Measurements from ENCODE around the gene FAM210A. TPM values are rescaled to one million over a fixed set of nuclear protein-coding genes. Genes with fewer than 3 reads are reported as not detected.

Gene FAM210A
- total RNA-seq, 1 experiment from 2014 or later: 17.4 TPM

DNA sequence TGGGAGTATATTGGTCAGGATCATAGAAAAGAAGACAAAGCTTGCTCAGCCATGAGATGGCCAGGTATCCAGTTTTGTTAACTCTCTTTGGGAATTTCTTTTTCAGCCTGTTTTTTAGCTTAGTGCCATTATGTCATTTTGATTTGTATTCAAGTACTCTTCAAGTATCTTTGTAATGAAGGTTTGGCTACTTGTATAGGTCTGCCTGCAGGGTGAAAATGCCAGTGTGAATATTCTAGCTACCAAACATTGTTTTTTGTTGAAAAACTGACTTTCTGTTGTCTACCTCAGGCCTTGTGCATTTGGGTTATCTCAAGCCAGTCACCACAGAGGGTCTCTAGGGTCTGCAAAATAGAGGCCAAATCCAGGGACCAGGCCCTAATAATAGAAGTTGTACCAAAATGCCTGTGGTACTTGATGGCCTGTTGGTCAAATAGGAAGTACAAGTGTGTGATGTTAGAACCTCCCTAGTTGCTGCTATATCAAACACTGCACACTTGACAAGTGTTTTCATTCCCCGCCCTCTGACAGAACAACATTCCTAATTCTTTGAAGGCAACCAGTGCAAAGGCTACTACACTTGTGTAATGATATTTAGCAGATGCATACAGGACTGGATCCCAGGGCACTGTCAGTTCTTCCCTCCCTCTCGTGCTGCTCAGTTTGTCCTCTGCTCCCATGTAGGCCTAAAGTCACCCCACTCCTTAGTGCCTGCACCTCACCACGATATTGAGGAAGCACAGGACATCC, 36.5 kb upstream of the FAM210A start:
- Mint-ChIP-seq H3K36me3 (peaks cover 81% of the 10 kb centered on the region), H3K4me3 (no peak overlapping the region), H3K9me3 (peaks cover 43% of the 10 kb centered on the region), H3K27ac (no peak overlapping the region), H3K27me3 (ENCODE audit: low read depth) (peaks cover 13% of the 10 kb centered on the region), H3K4me1 (no peaks in the 10 kb centered on the region)
- CTCF ChIA-PET: no interaction called here
- DNase-seq (ENCODE audit: low spot score) (no peak), ATAC-seq (no peak)
- POLR2A ChIA-PET: no interaction called here
- no peak for TF ChIP-seq TP53 (CRISPR knock-in tag; IDR thresholded peaks at IDR 0.05)
- no peak for TF ChIP-seq CREB1 (CRISPR knock-in tag; IDR thresholded peaks at IDR 0.05)
- TF ChIP-seq OVOL2 (CRISPR knock-in tag; IDR thresholded peaks at IDR 0.05; ENCODE audit: borderline replicate concordance): no peak
- TF ChIP-seq TEAD4 (CRISPR knock-in tag; IDR thresholded peaks at IDR 0.05): no peak
- no peak for TF ChIP-seq EMX1 (CRISPR knock-in tag; IDR thresholded peaks at IDR 0.05)
- no peak for TF ChIP-seq FOXK1 (CRISPR knock-in tag; IDR thresholded peaks at IDR 0.05)
- TF ChIP-seq, protein P1, sequence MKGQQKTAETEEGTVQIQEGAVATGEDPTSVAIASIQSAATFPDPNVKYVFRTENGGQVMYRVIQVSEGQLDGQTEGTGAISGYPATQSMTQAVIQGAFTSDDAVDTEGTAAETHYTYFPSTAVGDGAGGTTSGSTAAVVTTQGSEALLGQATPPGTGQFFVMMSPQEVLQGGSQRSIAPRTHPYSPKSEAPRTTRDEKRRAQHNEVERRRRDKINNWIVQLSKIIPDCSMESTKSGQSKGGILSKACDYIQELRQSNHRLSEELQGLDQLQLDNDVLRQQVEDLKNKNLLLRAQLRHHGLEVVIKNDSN (CRISPR knock-in tag; IDR thresholded peaks at IDR 0.05): no peak

- ChIA-PET POLR2A (no interaction called here), CTCF (no interaction called here)
- Mint-ChIP-seq H3K9me3 (peaks cover 19% of the 10 kb centered on the region), H3K27me3 (ENCODE audit: low read depth) (no peaks in the 10 kb centered on the region), H3K27ac (no peak overlapping the region), H3K36me3 (peaks cover 82% of the 10 kb centered on the region), H3K4me1 (no peaks in the 10 kb centered on the region), H3K4me3 (no peak overlapping the region)
- ATAC-seq: no peak
- TF ChIP-seq, protein P2, sequence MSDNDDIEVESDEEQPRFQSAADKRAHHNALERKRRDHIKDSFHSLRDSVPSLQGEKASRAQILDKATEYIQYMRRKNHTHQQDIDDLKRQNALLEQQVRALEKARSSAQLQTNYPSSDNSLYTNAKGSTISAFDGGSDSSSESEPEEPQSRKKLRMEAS (CRISPR knock-in tag; IDR thresholded peaks at IDR 0.05): no peak
- TF ChIP-seq ZNF671 (CRISPR knock-in tag; IDR thresholded peaks at IDR 0.05) (no peak), JUN (CRISPR knock-in tag; IDR thresholded peaks at IDR 0.05) (no peak), HMGA2 (CRISPR knock-in tag; IDR thresholded peaks at IDR 0.05) (no peak), TEAD1 (CRISPR knock-in tag; IDR thresholded peaks at IDR 0.05) (no peak), MXD4 (CRISPR knock-in tag; IDR thresholded peaks at IDR 0.05; ENCODE audit: borderline replicate concordance) (no peak), EMX1 (CRISPR knock-in tag; IDR thresholded peaks at IDR 0.05) (no peak), E2F5 (CRISPR knock-in tag; IDR thresholded peaks at IDR 0.05) (no peak), ZNF232 (CRISPR knock-in tag; IDR thresholded peaks at IDR 0.05) (no peak), ATF6 (CRISPR knock-in tag; IDR thresholded peaks at IDR 0.05) (no peak)
- TF ChIP-seq, protein P3, sequence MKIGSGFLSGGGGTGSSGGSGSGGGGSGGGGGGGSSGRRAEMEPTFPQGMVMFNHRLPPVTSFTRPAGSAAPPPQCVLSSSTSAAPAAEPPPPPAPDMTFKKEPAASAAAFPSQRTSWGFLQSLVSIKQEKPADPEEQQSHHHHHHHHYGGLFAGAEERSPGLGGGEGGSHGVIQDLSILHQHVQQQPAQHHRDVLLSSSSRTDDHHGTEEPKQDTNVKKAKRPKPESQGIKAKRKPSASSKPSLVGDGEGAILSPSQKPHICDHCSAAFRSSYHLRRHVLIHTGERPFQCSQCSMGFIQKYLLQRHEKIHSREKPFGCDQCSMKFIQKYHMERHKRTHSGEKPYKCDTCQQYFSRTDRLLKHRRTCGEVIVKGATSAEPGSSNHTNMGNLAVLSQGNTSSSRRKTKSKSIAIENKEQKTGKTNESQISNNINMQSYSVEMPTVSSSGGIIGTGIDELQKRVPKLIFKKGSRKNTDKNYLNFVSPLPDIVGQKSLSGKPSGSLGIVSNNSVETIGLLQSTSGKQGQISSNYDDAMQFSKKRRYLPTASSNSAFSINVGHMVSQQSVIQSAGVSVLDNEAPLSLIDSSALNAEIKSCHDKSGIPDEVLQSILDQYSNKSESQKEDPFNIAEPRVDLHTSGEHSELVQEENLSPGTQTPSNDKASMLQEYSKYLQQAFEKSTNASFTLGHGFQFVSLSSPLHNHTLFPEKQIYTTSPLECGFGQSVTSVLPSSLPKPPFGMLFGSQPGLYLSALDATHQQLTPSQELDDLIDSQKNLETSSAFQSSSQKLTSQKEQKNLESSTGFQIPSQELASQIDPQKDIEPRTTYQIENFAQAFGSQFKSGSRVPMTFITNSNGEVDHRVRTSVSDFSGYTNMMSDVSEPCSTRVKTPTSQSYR (CRISPR knock-in tag; IDR thresholded peaks at IDR 0.05): no peak
- TF ChIP-seq, protein P4, sequence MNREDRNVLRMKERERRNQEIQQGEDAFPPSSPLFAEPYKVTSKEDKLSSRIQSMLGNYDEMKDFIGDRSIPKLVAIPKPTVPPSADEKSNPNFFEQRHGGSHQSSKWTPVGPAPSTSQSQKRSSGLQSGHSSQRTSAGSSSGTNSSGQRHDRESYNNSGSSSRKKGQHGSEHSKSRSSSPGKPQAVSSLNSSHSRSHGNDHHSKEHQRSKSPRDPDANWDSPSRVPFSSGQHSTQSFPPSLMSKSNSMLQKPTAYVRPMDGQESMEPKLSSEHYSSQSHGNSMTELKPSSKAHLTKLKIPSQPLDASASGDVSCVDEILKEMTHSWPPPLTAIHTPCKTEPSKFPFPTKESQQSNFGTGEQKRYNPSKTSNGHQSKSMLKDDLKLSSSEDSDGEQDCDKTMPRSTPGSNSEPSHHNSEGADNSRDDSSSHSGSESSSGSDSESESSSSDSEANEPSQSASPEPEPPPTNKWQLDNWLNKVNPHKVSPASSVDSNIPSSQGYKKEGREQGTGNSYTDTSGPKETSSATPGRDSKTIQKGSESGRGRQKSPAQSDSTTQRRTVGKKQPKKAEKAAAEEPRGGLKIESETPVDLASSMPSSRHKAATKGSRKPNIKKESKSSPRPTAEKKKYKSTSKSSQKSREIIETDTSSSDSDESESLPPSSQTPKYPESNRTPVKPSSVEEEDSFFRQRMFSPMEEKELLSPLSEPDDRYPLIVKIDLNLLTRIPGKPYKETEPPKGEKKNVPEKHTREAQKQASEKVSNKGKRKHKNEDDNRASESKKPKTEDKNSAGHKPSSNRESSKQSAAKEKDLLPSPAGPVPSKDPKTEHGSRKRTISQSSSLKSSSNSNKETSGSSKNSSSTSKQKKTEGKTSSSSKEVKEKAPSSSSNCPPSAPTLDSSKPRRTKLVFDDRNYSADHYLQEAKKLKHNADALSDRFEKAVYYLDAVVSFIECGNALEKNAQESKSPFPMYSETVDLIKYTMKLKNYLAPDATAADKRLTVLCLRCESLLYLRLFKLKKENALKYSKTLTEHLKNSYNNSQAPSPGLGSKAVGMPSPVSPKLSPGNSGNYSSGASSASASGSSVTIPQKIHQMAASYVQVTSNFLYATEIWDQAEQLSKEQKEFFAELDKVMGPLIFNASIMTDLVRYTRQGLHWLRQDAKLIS (CRISPR knock-in tag; IDR thresholded peaks at IDR 0.05; ENCODE audit: borderline replicate concordance): no peak
- TF ChIP-seq, protein P5, sequence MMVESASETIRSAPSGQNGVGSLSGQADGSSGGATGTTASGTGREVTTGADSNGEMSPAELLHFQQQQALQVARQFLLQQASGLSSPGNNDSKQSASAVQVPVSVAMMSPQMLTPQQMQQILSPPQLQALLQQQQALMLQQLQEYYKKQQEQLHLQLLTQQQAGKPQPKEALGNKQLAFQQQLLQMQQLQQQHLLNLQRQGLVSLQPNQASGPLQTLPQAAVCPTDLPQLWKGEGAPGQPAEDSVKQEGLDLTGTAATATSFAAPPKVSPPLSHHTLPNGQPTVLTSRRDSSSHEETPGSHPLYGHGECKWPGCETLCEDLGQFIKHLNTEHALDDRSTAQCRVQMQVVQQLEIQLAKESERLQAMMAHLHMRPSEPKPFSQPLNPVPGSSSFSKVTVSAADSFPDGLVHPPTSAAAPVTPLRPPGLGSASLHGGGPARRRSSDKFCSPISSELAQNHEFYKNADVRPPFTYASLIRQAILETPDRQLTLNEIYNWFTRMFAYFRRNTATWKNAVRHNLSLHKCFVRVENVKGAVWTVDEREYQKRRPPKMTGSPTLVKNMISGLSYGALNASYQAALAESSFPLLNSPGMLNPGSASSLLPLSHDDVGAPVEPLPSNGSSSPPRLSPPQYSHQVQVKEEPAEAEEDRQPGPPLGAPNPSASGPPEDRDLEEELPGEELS (CRISPR knock-in tag; IDR thresholded peaks at IDR 0.05): no peak
- no peak for DNase-seq (ENCODE audit: low spot score)
Observed at GRCh38 chr18:13760047-13760446, 33.7 kb upstream of the FAM210A start.
